ENCODE measurements around the gene LMAN1L. TPM values are rescaled to one million over a fixed set of nuclear protein-coding genes. Genes with fewer than 3 reads are reported as not detected.
A peak's percentile ranks its signal among the peaks of the same experiment; 100 is the strongest.

LMAN1L gene
- total RNA-seq, 2 donors from 2014 or later, result not detected

DNA sequence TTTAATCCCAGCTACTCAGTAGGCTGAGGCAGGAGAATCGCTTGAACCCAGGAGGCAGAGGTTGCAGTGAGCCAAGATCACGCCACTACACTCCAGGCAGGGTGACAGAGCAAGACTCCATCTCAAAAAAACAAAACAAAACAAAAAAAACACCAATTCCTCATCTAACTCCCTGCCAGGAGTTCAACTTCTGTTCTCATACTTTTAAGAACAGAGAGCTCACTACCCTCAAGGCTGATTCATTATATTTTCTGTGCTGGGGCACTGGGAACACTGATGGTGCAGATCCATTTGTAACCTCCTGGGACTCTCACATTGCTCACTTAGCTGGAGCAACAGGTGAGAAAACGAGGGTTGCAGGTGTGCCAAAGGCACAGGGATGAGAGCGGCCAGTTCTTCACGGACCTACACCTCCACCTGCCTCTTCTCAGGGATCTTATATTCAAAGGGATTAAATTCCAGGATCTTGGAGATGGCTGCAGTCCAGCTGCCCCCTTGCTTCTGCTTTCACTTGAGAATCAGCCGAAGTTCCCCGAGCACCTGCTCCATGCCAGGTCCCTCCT lies 43.1 kb upstream of the LMAN1L start:
- H3K9ac ChIP-seq (ENCODE audit: low read depth in 2 of 2, low read length in 2 of 2), result no peak overlapping the region
- no peaks in the 10 kb centered on the region for H3K27me3 ChIP-seq
- H3K4me3 ChIP-seq, result no peak overlapping the region
- intact Hi-C loops (cut with DNase I), result loop anchor here (1.0 to 10.0 kb wide), 3 partner anchors 68 to 395 kb away; no protein-coding TSS in a partner anchor
- H3K9me3 ChIP-seq, result no peaks in the 10 kb centered on the region
- DNase-seq, result no peak
- H3K4me1 ChIP-seq, result peaks cover 18% of the 10 kb centered on the region
- no peaks in the 10 kb centered on the region for H3K36me3 ChIP-seq
- no peak overlapping the region for H3K27ac ChIP-seq
- TF ChIP-seq, protein P1, sequence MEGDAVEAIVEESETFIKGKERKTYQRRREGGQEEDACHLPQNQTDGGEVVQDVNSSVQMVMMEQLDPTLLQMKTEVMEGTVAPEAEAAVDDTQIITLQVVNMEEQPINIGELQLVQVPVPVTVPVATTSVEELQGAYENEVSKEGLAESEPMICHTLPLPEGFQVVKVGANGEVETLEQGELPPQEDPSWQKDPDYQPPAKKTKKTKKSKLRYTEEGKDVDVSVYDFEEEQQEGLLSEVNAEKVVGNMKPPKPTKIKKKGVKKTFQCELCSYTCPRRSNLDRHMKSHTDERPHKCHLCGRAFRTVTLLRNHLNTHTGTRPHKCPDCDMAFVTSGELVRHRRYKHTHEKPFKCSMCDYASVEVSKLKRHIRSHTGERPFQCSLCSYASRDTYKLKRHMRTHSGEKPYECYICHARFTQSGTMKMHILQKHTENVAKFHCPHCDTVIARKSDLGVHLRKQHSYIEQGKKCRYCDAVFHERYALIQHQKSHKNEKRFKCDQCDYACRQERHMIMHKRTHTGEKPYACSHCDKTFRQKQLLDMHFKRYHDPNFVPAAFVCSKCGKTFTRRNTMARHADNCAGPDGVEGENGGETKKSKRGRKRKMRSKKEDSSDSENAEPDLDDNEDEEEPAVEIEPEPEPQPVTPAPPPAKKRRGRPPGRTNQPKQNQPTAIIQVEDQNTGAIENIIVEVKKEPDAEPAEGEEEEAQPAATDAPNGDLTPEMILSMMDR (IDR thresholded peaks at IDR 0.05), result no peak

DNA sequence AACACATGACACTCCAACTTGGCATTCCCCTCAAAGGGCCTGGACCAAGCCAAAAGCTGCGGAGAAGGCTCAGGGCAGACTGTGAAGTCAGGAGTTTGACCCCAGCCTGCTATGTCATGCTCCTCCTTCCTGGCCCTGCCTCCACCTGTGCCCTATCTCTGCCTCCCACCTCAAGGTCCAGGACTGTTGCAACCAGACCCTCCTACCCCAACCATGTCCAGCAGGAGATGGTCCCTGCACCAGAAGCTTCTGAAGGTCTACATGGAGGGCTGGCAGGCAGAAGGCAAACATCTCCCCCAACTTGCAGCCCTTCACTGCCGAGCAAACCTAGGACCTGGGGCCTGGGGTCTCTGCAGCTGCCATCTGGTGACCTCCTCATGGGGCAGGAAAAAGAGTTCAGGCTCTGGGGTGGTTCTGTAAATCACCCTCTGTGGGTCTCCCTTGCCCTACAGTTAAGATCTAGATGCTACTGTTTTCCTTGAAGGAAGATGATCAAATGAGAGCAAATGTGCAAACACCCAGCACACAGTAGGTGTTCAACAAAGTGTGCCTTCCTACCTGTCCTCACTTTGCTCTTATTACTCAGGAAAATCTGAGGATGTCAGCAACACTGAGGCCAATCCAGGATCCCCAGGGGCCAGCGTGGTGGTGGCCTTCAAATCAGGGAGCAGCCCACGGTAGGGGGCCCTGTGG lies 42.3 kb upstream of the LMAN1L start:
- Histone ChIP-seq H3K27ac (no peak overlapping the region), H3K9me3 (no peaks in the 10 kb centered on the region), H3K36me3 (no peaks in the 10 kb centered on the region), H3K9ac (ENCODE audit: low read depth in 2 of 2, low read length in 2 of 2) (peak overlapping the region in 1 of 2 donors; percentile 8), H3K27me3 (no peaks in the 10 kb centered on the region), H3K4me3 (no peak overlapping the region), H3K4me1 (peaks cover 18% of the 10 kb centered on the region)
- TF ChIP-seq, protein P1 (IDR thresholded peaks at IDR 0.05), result no peak
- peak; percentile 18 for DNase-seq
- intact Hi-C loops (cut with DNase I), result loop anchor here (5.0 kb wide), 1 partner anchor 67 kb away; no protein-coding TSS in a partner anchor

DNA sequence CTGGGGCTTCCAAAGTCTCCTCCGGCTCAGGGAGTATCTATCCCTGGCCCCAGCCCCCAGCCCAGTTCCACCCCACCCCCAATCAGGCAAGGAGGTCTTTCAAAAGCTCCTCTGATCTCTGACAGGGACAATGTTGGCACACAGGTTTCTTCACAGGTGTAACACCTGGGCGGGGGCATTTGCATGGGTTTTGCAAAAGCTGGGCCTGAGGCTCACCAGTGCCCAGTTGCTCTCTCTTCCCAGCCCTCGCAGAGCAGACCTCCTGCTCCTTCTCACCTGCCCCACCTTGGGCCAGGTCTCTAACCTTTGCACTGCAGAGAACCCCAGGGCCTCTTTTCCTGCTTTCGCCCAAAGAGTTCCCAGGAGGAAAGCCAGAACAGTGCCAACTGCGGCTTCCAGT lies 39.3 kb upstream of the LMAN1L start:
- no peaks in the 10 kb centered on the region for H3K9me3 ChIP-seq
- peak; percentile 33 for DNase-seq
- peak overlapping the region; percentile 29 to 36 for H3K9ac ChIP-seq (ENCODE audit: low read depth in 2 of 2, low read length in 2 of 2)
- peaks cover 23% of the 10 kb centered on the region for H3K4me1 ChIP-seq
- no peaks in the 10 kb centered on the region for H3K27me3 ChIP-seq
- TF ChIP-seq, protein P1 (IDR thresholded peaks at IDR 0.05), result no peak
- intact Hi-C loops (cut with DNase I), result loop anchor here (2.0 to 5.0 kb wide), 2 partner anchors 64 to 177 kb away; no protein-coding TSS in a partner anchor
- H3K36me3 ChIP-seq, result no peaks in the 10 kb centered on the region
- H3K27ac ChIP-seq, result peak overlapping the region; percentile 39
- no peak overlapping the region for H3K4me3 ChIP-seq

DNA sequence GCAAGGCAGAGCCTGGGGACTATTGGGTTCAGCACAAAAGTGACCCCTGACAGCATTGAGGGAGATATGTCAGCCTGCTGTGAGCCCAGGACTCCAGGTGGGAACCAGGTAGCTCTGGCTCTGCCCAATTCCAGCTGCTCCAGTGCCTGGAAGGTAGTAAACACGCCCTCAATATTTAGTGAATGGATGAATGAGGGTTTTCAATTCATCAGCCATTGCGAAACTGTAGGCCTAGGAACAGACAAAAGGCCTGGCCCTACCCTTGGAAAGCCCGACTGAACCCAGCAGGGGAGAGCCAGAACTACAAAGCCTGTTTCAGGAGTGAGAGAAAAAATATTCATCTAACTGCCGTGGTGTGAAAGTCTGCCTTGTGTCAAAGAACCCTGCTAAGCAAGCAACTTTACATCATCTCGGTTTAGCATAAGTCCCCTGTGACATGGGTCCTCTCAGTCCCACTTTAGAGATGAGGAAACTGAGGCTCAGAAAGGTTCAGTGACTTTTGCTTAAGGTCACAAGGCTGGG lies 38.8 kb upstream of the LMAN1L start:
- Histone ChIP-seq H3K27ac (peak overlapping the region; percentile 39), H3K4me1 (peaks cover 23% of the 10 kb centered on the region)

DNA sequence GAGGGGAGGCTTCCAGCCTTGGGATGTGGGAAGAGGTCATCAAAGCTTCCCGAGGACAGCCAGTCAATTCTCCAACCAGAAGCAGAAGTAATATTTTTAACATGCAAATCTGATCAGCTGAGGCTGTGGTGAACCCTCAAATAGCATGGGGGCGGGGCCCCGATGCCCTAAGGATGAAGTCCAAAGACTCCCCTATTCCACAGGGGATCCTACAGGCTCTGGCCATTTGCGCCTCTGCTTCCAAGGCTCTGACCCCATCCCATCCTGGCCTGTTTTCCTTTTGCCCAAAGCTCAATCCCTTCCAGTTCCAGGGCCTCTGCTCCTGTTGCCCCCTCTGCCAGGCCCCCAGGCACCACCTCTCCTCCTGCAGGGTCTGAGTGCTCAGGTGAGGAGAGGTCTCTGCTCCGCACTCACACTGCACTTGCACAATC lies 37.5 kb upstream of the LMAN1L start:
- TF ChIP-seq, protein P1 (IDR thresholded peaks at IDR 0.05), result no peak
- peak; percentile 35 for DNase-seq
- H3K4me1 ChIP-seq, result peaks cover 25% of the 10 kb centered on the region
- H3K9ac ChIP-seq (ENCODE audit: low read depth in 2 of 2, low read length in 2 of 2), result no peak overlapping the region
- no peak overlapping the region for H3K4me3 ChIP-seq
- no peaks in the 10 kb centered on the region for H3K9me3 ChIP-seq
- intact Hi-C loops (cut with DNase I), result no loop called here
- H3K27ac ChIP-seq, result no peak overlapping the region
- no peaks in the 10 kb centered on the region for H3K36me3 ChIP-seq
- no peaks in the 10 kb centered on the region for H3K27me3 ChIP-seq

More for the DNA sequence above, 38.8 kb upstream of the LMAN1L start:
- TF ChIP-seq, protein P1 (IDR thresholded peaks at IDR 0.05), result no peak
- H3K9me3 ChIP-seq, result no peaks in the 10 kb centered on the region
- peak overlapping the region; percentile 29 to 60 for H3K9ac ChIP-seq (ENCODE audit: low read depth in 2 of 2, low read length in 2 of 2)
- DNase-seq, result peak; percentile 60
- intact Hi-C loops (cut with DNase I), result loop anchor here (2.0 to 5.0 kb wide), 2 partner anchors 64 to 177 kb away; no protein-coding TSS in a partner anchor
- H3K36me3 ChIP-seq, result no peaks in the 10 kb centered on the region
- no peak overlapping the region for H3K4me3 ChIP-seq
- no peaks in the 10 kb centered on the region for H3K27me3 ChIP-seq
